H1 (cell line): ENCODE data around the gene SNAP25. TPM values are rescaled to one million over a fixed set of nuclear protein-coding genes. Genes with fewer than 3 reads are reported as not detected.

Source experiments
- CTCF ChIA-PET: fragments of 300-600 bp; sonication (Branson Sonifier 250); formaldehyde crosslinking; loops from one replicate; lab custom pipeline; 2021; ENCODE audit not compliant: partially characterized antibody; lab: Charles Lee
- POLR2A ChIA-PET: fragments of 300-600 bp; sonication (Branson Sonifier 250); formaldehyde crosslinking; loops from one replicate; lab custom pipeline; 2021; ENCODE audit warnings: inconsistent platforms; ENCODE audit not compliant: partially characterized antibody; lab: Charles Lee
- DNase-seq, 2 experiments: peaks; one replicate each; pipeline versions ENCODE4 v3.0.0 to v3.0.0-alpha.2; 2010 to 2022; ENCODE audit warnings: low spot score in 2 of 2, low read depth in 1 of 2, mixed read lengths in 1 of 2
- FAIRE-seq: peaks from 2 replicates; lab custom pipeline; 2011; peaks lifted over from hg19 to GRCh38; lab: Jason Lieb, UNC
- H2AFZ ChIP-seq: 2 replicates; pipeline ENCODE4 v1.8.1; 2012; ENCODE audit warnings: low read length, inconsistent platforms
- H2AK5ac ChIP-seq: 2 replicates; pipeline ENCODE4 v1.6.1; 2013; ENCODE audit warnings: low read depth, low read length
- H2BK120ac ChIP-seq: replicated peaks from 2 replicates; pipeline ENCODE3; 2013; ENCODE audit warnings: low read depth, low read length, inconsistent platforms
- H2BK12ac ChIP-seq: 2 replicates; pipeline ENCODE4 v1.6.1; 2013; ENCODE audit warnings: low read depth, low read length
- H2BK15ac ChIP-seq: 2 replicates; pipeline ENCODE4 v1.6.1; 2013; ENCODE audit warnings: low read length
- H2BK20ac ChIP-seq: 2 replicates; pipeline ENCODE4 v1.6.1; 2013; ENCODE audit warnings: low read length
- H2BK5ac ChIP-seq: 2 replicates; pipeline ENCODE4 v1.6.1; 2013; ENCODE audit warnings: low read depth, low read length
- H3K14ac ChIP-seq: 2 replicates; pipeline ENCODE4 v1.6.1; 2013; ENCODE audit warnings: inconsistent platforms; ENCODE audit not compliant: insufficient read length
- H3K18ac ChIP-seq: 2 replicates; pipeline ENCODE4 v1.6.1; 2013; ENCODE audit warnings: low read length; ENCODE audit errors: extremely low read depth
- H3K23ac ChIP-seq: 2 replicates; pipeline ENCODE4 v1.6.1; 2013; ENCODE audit warnings: inconsistent platforms; ENCODE audit not compliant: insufficient read length
- H3K23me2 ChIP-seq: 2 replicates; pipeline ENCODE4 v1.6.1; 2013; ENCODE audit warnings: low read depth, low read length
- H3K27ac ChIP-seq: 2 replicates; pipeline ENCODE4 v1.6.1; 2011; ENCODE audit warnings: low read depth, low read length, inconsistent platforms
- H3K27me3 ChIP-seq, 4 experiments: replicated peaks in 1 of 4; 1 replicate in 1 of 4; 2 replicates in 3 of 4; pipeline versions ENCODE4 v1.6.1 to v1.8.1; 2011 to 2013; ENCODE audit warnings: low read length in 3 of 4, mild to moderate bottlenecking in 3 of 4, inconsistent platforms in 2 of 4, mixed read lengths in 2 of 4, moderate library complexity in 1 of 4; ENCODE audit not compliant: control insufficient read depth in 3 of 4, insufficient read depth in 3 of 4; ENCODE audit errors: extremely low read depth in 1 of 4
- H3K36me3 ChIP-seq, 4 experiments: 2 replicates each; pipeline versions ENCODE4 v1.6.1 to v1.8.1; 2011 to 2013; ENCODE audit warnings: mild to moderate bottlenecking in 4 of 4, low read length in 3 of 4, moderate library complexity in 2 of 4, control low read depth in 1 of 4, inconsistent platforms in 1 of 4; ENCODE audit not compliant: insufficient read depth in 4 of 4, control insufficient read depth in 2 of 4
- H3K4ac ChIP-seq: replicated peaks from 2 replicates; pipeline ENCODE3; 2013; ENCODE audit warnings: low read length, low read depth, mixed read lengths, inconsistent platforms; ENCODE audit not compliant: insufficient read length
- H3K4me1 ChIP-seq, 4 experiments: replicated peaks in 1 of 4; 1 replicate in 1 of 4; 2 replicates in 3 of 4; pipeline versions ENCODE4 v1.6.1 to v1.8.1; 2011 to 2013; ENCODE audit warnings: low read length in 3 of 4, inconsistent platforms in 2 of 4, mixed read lengths in 1 of 4; ENCODE audit not compliant: insufficient read depth in 4 of 4, control insufficient read depth in 3 of 4
- H3K4me2 ChIP-seq, 2 experiments: 2 replicates each; pipeline versions ENCODE4 v1.6.1 to v1.8.1; 2011 to 2013; ENCODE audit warnings: low read depth in 2 of 2, low read length in 2 of 2, control low read depth in 1 of 2, inconsistent platforms in 1 of 2, mild to moderate bottlenecking in 1 of 2; ENCODE audit not compliant: insufficient read depth in 1 of 2
- H3K4me3 ChIP-seq, 4 experiments: fragments of 200-600, 300-600 bp in 1 of 4; sonication (generic), shearing (Covaris generic), sonication (Bioruptor Twin) in 1 of 4; 2 replicates each; pipeline versions ENCODE4 v1.5.1 to v1.8.1; 2011 to 2016; ENCODE audit warnings: low read length in 4 of 4, low read depth in 3 of 4, control low read depth in 2 of 4, inconsistent platforms in 2 of 4, mild to moderate bottlenecking in 2 of 4, mixed read lengths in 1 of 4, moderate library complexity in 1 of 4; ENCODE audit not compliant: insufficient read depth in 2 of 4; ENCODE audit errors: extremely low read depth in 1 of 4
- H3K56ac ChIP-seq: replicated peaks from 2 replicates; pipeline ENCODE3; 2013; ENCODE audit warnings: low read depth, mild to moderate bottlenecking, mixed read lengths, low read length, inconsistent platforms; ENCODE audit not compliant: insufficient read length
- H3K79me1 ChIP-seq: 2 replicates; pipeline ENCODE4 v1.6.1; 2013; ENCODE audit warnings: low read depth, low read length, control low read depth
- H3K79me2 ChIP-seq, 2 experiments: 2 replicates each; pipeline versions ENCODE4 v1.6.1 to v1.8.1; 2012 to 2013; ENCODE audit warnings: low read length in 2 of 2, mild to moderate bottlenecking in 2 of 2, inconsistent platforms in 1 of 2; ENCODE audit not compliant: insufficient read depth in 2 of 2, control insufficient read depth in 1 of 2
- H3K9ac ChIP-seq, 4 experiments: replicated peaks in 1 of 4; 1 replicate in 1 of 4; 2 replicates in 3 of 4; pipeline versions ENCODE4 v1.6.1 to v1.8.1; 2011 to 2013; ENCODE audit warnings: low read depth in 3 of 4, low read length in 3 of 4, control low read depth in 2 of 4, mild to moderate bottlenecking in 2 of 4, moderate library complexity in 2 of 4, inconsistent platforms in 1 of 4; ENCODE audit errors: extremely low read depth in 1 of 4
- H3K9me3 ChIP-seq, 2 experiments: 2 replicates each; pipeline versions ENCODE4 v1.6.1 to v1.8.1; 2012 to 2013; ENCODE audit warnings: mild to moderate bottlenecking in 2 of 2, moderate library complexity in 2 of 2, control low read depth in 1 of 2, inconsistent platforms in 1 of 2, low read depth in 1 of 2, low read length in 1 of 2, mixed read lengths in 1 of 2; ENCODE audit not compliant: insufficient read depth in 2 of 2
- H4K20me1 ChIP-seq, 2 experiments: replicated peaks in 1 of 2; 2 replicates each; pipeline versions ENCODE3 to v1.8.1; 2011 to 2013; ENCODE audit warnings: inconsistent platforms in 2 of 2, low read length in 2 of 2, mild to moderate bottlenecking in 1 of 2; ENCODE audit not compliant: insufficient read depth in 2 of 2, control insufficient read depth in 1 of 2
- H4K5ac ChIP-seq: 2 replicates; pipeline ENCODE4 v1.6.1; 2013; ENCODE audit warnings: low read length, low read depth, mixed read lengths, inconsistent platforms; ENCODE audit not compliant: insufficient read length
- H4K8ac ChIP-seq: 2 replicates; pipeline ENCODE4 v1.8.0; 2013; ENCODE audit warnings: mild to moderate bottlenecking, moderate library complexity, low read length, inconsistent platforms; ENCODE audit not compliant: insufficient read depth; ENCODE audit errors: extremely low read depth
- H4K91ac ChIP-seq: replicated peaks from 2 replicates; pipeline ENCODE3; 2013; ENCODE audit warnings: low read length, mixed read lengths, inconsistent platforms; ENCODE audit not compliant: insufficient read length
- ATF3 ChIP-seq: IDR thresholded peaks from 2 replicates; pipeline ENCODE4 v1.6.1; 2011; ENCODE audit warnings: low read depth, mild to moderate bottlenecking, low read length; ENCODE audit not compliant: insufficient read depth
- BRCA1 ChIP-seq: IDR thresholded peaks from 2 replicates; pipeline ENCODE4 v1.6.1; 2012; ENCODE audit warnings: low read depth, low read length, improper control_type of control experiment
- CBX8 ChIP-seq: fragments of 300-800, 300-1000 bp; sonication (generic); IDR thresholded peaks from 2 replicates; pipeline ENCODE4 v1.7.1; 2016; ENCODE audit warnings: low read depth, low read length, borderline replicate concordance
- CTBP2 ChIP-seq: IDR thresholded peaks from 2 replicates; pipeline ENCODE4 v1.7.0; 2011; ENCODE audit warnings: borderline replicate concordance, mild to moderate bottlenecking, moderate library complexity, mixed read lengths, low read length; ENCODE audit not compliant: insufficient read depth, insufficient read length
- EZH2 ChIP-seq: fragments of 200-600 bp; sonication (generic); IDR thresholded peaks from 2 replicates; pipeline ENCODE4 v1.7.1; 2012; ENCODE audit warnings: low read depth, mild to moderate bottlenecking, moderate library complexity, low read length, inconsistent platforms; ENCODE audit not compliant: severe bottlenecking
- HDAC2 ChIP-seq, 2 experiments: fragments of 300-600 bp in 1 of 2; sonication (generic) in 1 of 2; IDR thresholded peaks; 2 replicates each; pipeline ENCODE4 v1.6.1; 2011 to 2012; ENCODE audit warnings: low read depth in 2 of 2, low read length in 2 of 2, mild to moderate bottlenecking in 2 of 2, moderate library complexity in 2 of 2, borderline replicate concordance in 1 of 2, inconsistent platforms in 1 of 2
- JUN ChIP-seq: IDR thresholded peaks from 2 replicates; pipeline ENCODE4 v1.6.1; 2011; ENCODE audit warnings: low read depth, mild to moderate bottlenecking, improper control_type of control experiment, low read length
- RAD21 ChIP-seq, 2 experiments: IDR thresholded peaks in 1 of 2; conservative IDR thresholded peaks in 1 of 2; 2 replicates each; pipeline ENCODE4 v1.6.1; 2011; ENCODE audit warnings: low read depth in 2 of 2, low read length in 2 of 2, improper control_type of control experiment in 1 of 2, inconsistent platforms in 1 of 2, mild to moderate bottlenecking in 1 of 2, moderate library complexity in 1 of 2
- SIRT6 ChIP-seq: IDR thresholded peaks from one replicate; pipeline ENCODE4 v1.7.1; 2012; ENCODE audit warnings: low read length, inconsistent platforms
- SUZ12 ChIP-seq: fragments of 200-600 bp; sonication (generic); IDR thresholded peaks from 2 replicates; pipeline ENCODE4 v1.6.1; 2012; ENCODE audit warnings: mild to moderate bottlenecking, inconsistent platforms, low read length, moderate library complexity, mixed read lengths
- WGBS, 2 experiments: shearing (Covaris generic) in 1 of 2; methylation state at CpG; one replicate each; pipeline versions ENCODE4 v1.1.6 to v1.1.7; 2013 to 2015; ENCODE audit warnings: low lambda C conversion rate in 2 of 2, mixed read lengths in 2 of 2, inconsistent platforms in 1 of 2, low coverage in 1 of 2, missing lambda C conversion rate in 1 of 2; ENCODE audit not compliant: insufficient replicate concordance in 2 of 2, insufficient coverage in 1 of 2, insufficient read length in 1 of 2; ENCODE audit errors: extremely low coverage in 1 of 2, missing lambda C conversion rate in 1 of 2; 5-methylcytosine and 5-hydroxymethylcytosine counted together
- polyA plus RNA-seq, 7 experiments: library from polyadenylated mRNA; depleted of rRNA in 3 of 7; stranded (reverse) in 5 of 7; unstranded in 2 of 7; fragments of >200 nt in 5 of 7; fragments of 200-250 nt in 2 of 7; gene quantifications; 1 replicate in 5 of 7; 2 replicates in 1 of 7; 4 replicates in 1 of 7; pipeline versions ENCODE4 v1.2.1 to v1.2.3, GENCODE V29; 2011 to 2013; ENCODE audit warnings: missing spikeins in 2 of 7, mixed read lengths in 2 of 7
- total RNA-seq: library from RNA; stranded (reverse); fragmentation: NEBNext Ultra II Directional; extraction: Animal tissue kit (Norgen Biotek cat#: 25700); gene quantifications from 2 replicates; pipeline ENCODE4 v1.2.1, GENCODE V29; 2021
- TF ChIP-seq, protein P1 (sequence below): IDR thresholded peaks from 2 replicates; pipeline ENCODE4 v1.6.1; 2012; ENCODE audit warnings: low read length, inconsistent platforms

Gene SNAP25
- total and polyA plus RNA-seq, 2 of the 8 experiments (the other 6 are each of a cell fraction or from before 2014, with no cell fraction given), result 0.51 to 0.52 TPM

GRCh38 chr20:10209091-10209490, 9.5 kb upstream of the SNAP25 start:
- Histone ChIP-seq H3K14ac (no peak overlapping the region), H2BK20ac (no peak overlapping the region), H3K4ac (no peak overlapping the region), H3K56ac (no peak overlapping the region), H2AFZ (no peak overlapping the region), H3K23me2 (no peaks in the 10 kb centered on the region), H2BK15ac (no peak overlapping the region), H4K5ac (no peak overlapping the region), H4K8ac (no peak overlapping the region), H3K79me1 (no peaks in the 10 kb centered on the region), H2BK5ac (no peak overlapping the region), H3K9me3 (no peaks in the 10 kb centered on the region), H3K79me2 (no peaks in the 10 kb centered on the region), H3K36me3 (no peaks in the 10 kb centered on the region), H3K18ac (no peak overlapping the region), H4K20me1 (no peaks in the 10 kb centered on the region), H2AK5ac (no peak overlapping the region), H3K4me1 (no peaks in the 10 kb centered on the region), H3K23ac (no peak overlapping the region), H2BK120ac (no peak overlapping the region), H3K4me3 (no peak overlapping the region), H2BK12ac (no peak overlapping the region), H4K91ac (no peak overlapping the region), H3K27ac (no peak overlapping the region), H3K9ac (no peak overlapping the region), H3K4me2 (no peak overlapping the region), H3K27me3 (peaks cover 0 to 1% (median 0%) of the 10 kb centered on the region in 4 experiments; a peak in 1 of 7 replicates)
- ChIA-PET CTCF (no interaction called here), POLR2A (no interaction called here)
- WGBS, 2 experiments, result 85% methylated on average over 1 of the region's 1 CpG; no CpG with 5 or more reads in 1 of the 2 experiments
- no peak for FAIRE-seq
- DNase-seq, result no peak
- TF ChIP-seq RAD21 (IDR thresholded peaks at IDR 0.05 in 1 of 2, conservative IDR thresholded peaks at IDR 0.05 in 1 of 2; ENCODE audit: low read depth in 2 of 2, low read length in 2 of 2) (no peak), CBX8 (no peak), BRCA1 (no peak), HDAC2 (IDR thresholded peaks at IDR 0.05; ENCODE audit: borderline replicate concordance in 1 of 2, low read depth in 2 of 2, low read length in 2 of 2) (no peak), ATF3 (no peak), CTBP2 (no peak), SUZ12 (no peak), SIRT6 (no peak), JUN (no peak), EZH2 (no peak)
- TF ChIP-seq, protein P1, sequence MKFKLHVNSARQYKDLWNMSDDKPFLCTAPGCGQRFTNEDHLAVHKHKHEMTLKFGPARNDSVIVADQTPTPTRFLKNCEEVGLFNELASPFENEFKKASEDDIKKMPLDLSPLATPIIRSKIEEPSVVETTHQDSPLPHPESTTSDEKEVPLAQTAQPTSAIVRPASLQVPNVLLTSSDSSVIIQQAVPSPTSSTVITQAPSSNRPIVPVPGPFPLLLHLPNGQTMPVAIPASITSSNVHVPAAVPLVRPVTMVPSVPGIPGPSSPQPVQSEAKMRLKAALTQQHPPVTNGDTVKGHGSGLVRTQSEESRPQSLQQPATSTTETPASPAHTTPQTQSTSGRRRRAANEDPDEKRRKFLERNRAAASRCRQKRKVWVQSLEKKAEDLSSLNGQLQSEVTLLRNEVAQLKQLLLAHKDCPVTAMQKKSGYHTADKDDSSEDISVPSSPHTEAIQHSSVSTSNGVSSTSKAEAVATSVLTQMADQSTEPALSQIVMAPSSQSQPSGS, result no peak
